Forelimb muscle (tissue), 1 donor: Measurements from ENCODE around the gene ZDHHC11. TPM values are rescaled to one million over a fixed set of nuclear protein-coding genes. Genes with fewer than 3 reads are reported as not detected.
"Not testable (repeated sequence)": the region's sequence is repeated elsewhere in the genome, so short reads cannot be mapped to it uniquely, and the experiment has no call there.

Experiments used
- DNase-seq: peaks from one replicate; pipeline ENCODE4 v3.0.0-alpha.2; 2013; ENCODE audit warnings: low read depth
- polyA plus RNA-seq: library from polyadenylated mRNA; unstranded; fragments of 120-200 nt; gene quantifications from one replicate; pipeline ENCODE4 v1.2.1, GENCODE V29; 2013; ENCODE audit not compliant: insufficient read length

ZDHHC11 gene
- polyA plus RNA-seq, 1 donor, result 8.7 TPM

GRCh38 chr5:880816-881550 lies 30.2 kb upstream of the ZDHHC11 start:
- no peak for DNase-seq

GRCh38 chr5:878677-879076 lies 27.9 kb upstream of the ZDHHC11 start:
- DNase-seq, result not testable (repeated sequence)

DNA sequence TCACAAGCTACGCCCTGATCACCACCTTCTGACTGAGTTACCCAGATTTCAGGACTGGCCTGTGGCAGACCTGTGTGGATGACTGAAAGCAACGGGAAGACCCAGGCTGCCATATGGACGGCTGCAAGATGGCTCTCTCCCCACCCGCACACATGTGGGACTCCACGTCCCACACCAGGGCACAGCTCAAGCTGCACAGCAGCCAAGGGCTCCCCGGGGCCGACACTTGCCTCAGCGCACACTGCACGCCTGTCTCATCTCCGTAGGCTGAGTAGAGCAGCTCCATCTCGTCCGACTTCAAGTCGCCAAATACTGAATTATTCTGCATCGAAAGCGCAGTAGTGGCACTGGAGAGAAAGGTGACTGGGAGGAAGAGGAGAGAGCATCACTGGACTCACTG lies 27.3 kb upstream of the ZDHHC11 start:
- no peak for DNase-seq

DNA sequence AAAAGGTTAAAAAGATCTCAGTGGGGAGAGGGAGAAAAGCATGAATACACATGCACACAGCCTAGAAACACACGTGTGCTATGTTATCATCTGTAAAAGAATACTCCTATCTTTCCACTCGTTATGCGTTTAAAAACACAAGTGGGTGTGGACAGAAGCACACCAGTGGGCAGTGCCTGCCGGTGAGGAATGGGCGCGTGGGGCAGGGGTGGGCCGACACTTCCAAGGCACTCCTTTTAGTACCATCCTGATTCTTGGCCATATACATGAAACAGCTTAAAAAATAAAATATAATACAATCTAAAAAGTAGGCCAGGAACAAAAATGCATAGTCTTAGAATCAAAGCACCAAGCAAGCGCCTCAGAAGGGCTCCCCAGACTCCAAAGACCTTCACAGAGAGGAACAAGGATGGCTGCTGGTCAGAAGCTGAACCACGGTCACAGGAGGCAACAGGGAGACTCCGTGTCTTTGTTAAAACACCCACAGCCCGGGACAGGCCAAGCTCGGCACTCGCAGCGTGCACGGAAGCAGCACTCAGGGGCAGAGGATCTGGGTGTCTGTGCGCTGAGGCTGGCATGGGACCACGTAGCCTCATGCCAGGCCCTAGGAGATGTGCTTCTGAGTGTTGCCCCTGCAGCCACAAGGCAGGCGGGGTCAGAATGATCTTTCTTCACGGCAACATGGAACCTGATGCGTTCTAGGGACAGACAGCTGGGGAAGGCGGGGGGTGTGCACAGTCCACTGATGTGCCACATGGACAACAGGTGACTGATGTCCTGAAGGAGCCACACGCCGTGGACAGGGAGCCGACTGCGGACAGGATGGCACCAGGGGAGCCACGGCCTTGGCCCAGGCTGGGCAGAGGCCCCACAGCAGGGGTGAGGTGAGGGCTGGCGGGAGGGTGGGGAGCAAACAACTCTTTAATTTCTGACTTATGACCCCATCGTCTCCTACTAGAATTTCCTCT lies 25.9 kb upstream of the ZDHHC11 start:
- DNase-seq, result no peak

- no peak for DNase-seq
Measured at GRCh38 chr5:875931-876330, 25.1 kb upstream of the ZDHHC11 start.

DNA sequence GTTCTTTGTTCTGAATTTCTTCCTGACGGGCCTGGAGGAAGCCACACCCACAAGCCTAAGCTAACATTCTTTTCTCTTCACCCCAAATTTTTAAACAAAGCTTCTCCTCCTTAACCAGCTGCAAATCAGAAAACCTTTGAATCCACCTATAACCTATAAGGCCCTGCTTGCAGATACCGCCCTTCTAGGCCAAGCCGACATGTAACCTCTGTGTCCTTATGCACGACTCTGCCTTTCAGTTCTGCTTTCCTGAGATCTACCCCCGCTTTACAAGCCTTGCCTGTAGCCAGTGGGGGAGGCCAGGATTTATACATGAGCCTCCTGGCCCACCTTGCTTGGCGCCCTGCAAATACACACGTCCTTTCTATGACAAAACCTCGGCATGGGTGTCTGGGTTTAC lies 22.5 kb upstream of the ZDHHC11 start:
- no peak for DNase-seq

- no peak for DNase-seq
Measured at GRCh38 chr5:872301-872700, 21.5 kb upstream of the ZDHHC11 start.

GRCh38 chr5:871596-872298 lies 21.0 kb upstream of the ZDHHC11 start:
- no peak for DNase-seq

- no peak for DNase-seq
Measured at GRCh38 chr5:870956-871355, 20.2 kb upstream of the ZDHHC11 start.

- DNase-seq, result no peak
Measured at GRCh38 chr5:868428-869135, 17.8 kb upstream of the ZDHHC11 start.

DNA sequence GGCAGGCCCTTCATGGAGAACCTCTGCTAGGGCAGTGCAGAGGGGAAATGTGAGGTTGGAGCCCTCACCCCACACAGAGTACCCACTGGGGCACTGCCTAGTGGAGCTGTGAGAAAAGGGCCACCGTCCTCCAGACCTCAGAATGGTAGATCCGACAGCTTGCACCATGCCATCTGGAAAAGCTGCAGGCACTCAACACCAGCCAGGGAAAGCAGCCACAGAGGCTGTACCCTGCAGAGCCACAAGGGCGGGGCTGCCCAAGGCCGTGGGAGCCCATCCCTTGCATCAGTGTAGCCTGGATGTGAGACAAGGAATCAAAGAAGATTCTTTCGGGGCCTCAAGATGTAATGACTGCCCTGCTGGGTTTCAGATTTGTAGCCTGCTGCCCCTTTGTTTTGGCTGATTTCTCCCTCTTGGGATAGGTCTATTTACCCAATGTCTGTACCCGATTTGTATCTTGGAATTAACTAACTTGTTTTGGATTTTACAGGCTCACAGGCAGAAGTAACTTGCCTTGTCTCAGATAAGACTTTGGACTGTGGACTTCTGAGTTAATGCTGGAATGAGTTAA lies 16.6 kb upstream of the ZDHHC11 start:
- DNase-seq, result no peak

GRCh38 chr5:865771-866170 lies 15.0 kb upstream of the ZDHHC11 start:
- no peak for DNase-seq

- DNase-seq, result no peak
Measured at GRCh38 chr5:865168-865521, 14.4 kb upstream of the ZDHHC11 start.

DNA sequence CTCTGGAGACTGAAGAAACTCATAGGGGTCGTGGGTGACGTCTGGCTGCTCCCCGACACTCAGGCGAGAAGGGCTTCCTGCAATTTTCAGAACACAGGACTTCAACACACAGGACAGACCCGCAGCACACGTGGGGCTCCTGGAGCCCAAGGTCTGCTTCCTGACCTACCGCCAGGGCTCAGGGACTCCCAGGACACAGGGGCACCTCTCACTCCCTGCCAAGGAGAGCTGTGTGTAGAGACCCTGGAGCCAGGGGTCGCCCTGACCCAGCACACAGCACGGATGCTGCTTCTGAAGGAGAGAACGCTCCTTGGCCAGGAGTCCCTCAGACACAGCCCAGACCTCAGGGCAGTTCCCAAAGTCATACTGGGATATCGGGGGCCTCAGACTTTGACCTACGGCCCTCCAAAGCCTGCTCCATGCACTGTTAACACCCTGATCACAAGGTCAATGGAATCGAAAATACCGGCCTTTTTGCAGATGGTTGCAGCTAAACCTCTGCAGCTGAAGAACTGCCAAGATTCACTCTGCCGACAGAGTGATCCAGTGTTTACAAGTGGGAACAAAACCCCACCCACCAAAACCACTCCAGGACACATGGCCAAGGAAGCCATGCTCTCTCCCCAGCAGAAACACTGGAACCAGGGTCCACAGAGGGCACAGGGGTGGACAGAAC lies 13.8 kb upstream of the ZDHHC11 start:
- peak; percentile 20 for DNase-seq

GRCh38 chr5:863244-863805 lies 12.5 kb upstream of the ZDHHC11 start:
- no peak for DNase-seq

- no peak for DNase-seq
Measured at GRCh38 chr5:862367-863243, 11.8 kb upstream of the ZDHHC11 start.

GRCh38 chr5:861442-862366 lies 10.9 kb upstream of the ZDHHC11 start:
- DNase-seq, result no peak

GRCh38 chr5:860506-861150 lies 9.8 kb upstream of the ZDHHC11 start:
- DNase-seq, result no peak
